ENCODE measurements around the gene LKAAEAR1. TPM values are rescaled to one million over a fixed set of nuclear protein-coding genes. Genes with fewer than 3 reads are reported as not detected.

LKAAEAR1 gene
- total and polyA plus RNA-seq, 2 of the 13 experiments (the other 11 are each of a cell fraction or from before 2014, with no cell fraction given) = not detected

GRCh38 chr20:64062596-64063388 lies 21.4 kb downstream of the LKAAEAR1 start, which contains the start of gene TCEA2 (continued):
- TF ChIP-seq ZNF598 (CRISPR knock-in tag; IDR thresholded peaks at IDR 0.05; ENCODE audit: borderline replicate concordance) = peak; percentile 95; the same call in 1 of the 2 replicates
- TF ChIP-seq ZNF781 (CRISPR knock-in tag; IDR thresholded peaks at IDR 0.05; ENCODE audit: borderline replicate concordance, not compliant biosample characterization) = peak; percentile 90
- TF ChIP-seq ZNF720 (CRISPR knock-in tag; IDR thresholded peaks at IDR 0.05) = 0 out of 2 replicates have a peak, but pooled peaks have one; percentile 54
- TF ChIP-seq NCOA2 (CRISPR knock-in tag; IDR thresholded peaks at IDR 0.05) = peak; percentile 55; the same call in 1 of the 2 replicates
- no peak; the same call in 1 of the 2 replicates for TF ChIP-seq ZNF225 (CRISPR knock-in tag; IDR thresholded peaks at IDR 0.05)
- TF ChIP-seq, protein P1, sequence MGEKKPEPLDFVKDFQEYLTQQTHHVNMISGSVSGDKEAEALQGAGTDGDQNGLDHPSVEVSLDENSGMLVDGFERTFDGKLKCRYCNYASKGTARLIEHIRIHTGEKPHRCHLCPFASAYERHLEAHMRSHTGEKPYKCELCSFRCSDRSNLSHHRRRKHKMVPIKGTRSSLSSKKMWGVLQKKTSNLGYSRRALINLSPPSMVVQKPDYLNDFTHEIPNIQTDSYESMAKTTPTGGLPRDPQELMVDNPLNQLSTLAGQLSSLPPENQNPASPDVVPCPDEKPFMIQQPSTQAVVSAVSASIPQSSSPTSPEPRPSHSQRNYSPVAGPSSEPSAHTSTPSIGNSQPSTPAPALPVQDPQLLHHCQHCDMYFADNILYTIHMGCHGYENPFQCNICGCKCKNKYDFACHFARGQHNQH (CRISPR knock-in tag; IDR thresholded peaks at IDR 0.05) = peak; percentile 87
- TF ChIP-seq ERF (CRISPR knock-in tag; IDR thresholded peaks at IDR 0.05) = peak; percentile 98
- TF ChIP-seq ARID2 (CRISPR knock-in tag; IDR thresholded peaks at IDR 0.05; ENCODE audit: borderline replicate concordance) = no peak
- TF ChIP-seq ZNF331 (CRISPR knock-in tag; IDR thresholded peaks at IDR 0.05) = peak; percentile 87
- TF ChIP-seq, protein P2, sequence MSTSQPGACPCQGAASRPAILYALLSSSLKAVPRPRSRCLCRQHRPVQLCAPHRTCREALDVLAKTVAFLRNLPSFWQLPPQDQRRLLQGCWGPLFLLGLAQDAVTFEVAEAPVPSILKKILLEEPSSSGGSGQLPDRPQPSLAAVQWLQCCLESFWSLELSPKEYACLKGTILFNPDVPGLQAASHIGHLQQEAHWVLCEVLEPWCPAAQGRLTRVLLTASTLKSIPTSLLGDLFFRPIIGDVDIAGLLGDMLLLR (CRISPR knock-in tag; IDR thresholded peaks at IDR 0.05) = peak; percentile 24; the same call in 1 of the 2 replicates
- TF ChIP-seq ZBTB26 (CRISPR knock-in tag; IDR thresholded peaks at IDR 0.05; ENCODE audit: borderline replicate concordance) = peak; percentile 20; the same call in 1 of the 2 replicates
- no peak for TF ChIP-seq SATB2 (CRISPR knock-in tag; IDR thresholded peaks at IDR 0.05)
- TF ChIP-seq ATF1 (CRISPR knock-in tag; IDR thresholded peaks at IDR 0.05) = no peak
- TF ChIP-seq TOE1 (CRISPR knock-in tag; IDR thresholded peaks at IDR 0.05) = peak; percentile 84; the same call in 1 of the 2 replicates
- TF ChIP-seq, protein P3, sequence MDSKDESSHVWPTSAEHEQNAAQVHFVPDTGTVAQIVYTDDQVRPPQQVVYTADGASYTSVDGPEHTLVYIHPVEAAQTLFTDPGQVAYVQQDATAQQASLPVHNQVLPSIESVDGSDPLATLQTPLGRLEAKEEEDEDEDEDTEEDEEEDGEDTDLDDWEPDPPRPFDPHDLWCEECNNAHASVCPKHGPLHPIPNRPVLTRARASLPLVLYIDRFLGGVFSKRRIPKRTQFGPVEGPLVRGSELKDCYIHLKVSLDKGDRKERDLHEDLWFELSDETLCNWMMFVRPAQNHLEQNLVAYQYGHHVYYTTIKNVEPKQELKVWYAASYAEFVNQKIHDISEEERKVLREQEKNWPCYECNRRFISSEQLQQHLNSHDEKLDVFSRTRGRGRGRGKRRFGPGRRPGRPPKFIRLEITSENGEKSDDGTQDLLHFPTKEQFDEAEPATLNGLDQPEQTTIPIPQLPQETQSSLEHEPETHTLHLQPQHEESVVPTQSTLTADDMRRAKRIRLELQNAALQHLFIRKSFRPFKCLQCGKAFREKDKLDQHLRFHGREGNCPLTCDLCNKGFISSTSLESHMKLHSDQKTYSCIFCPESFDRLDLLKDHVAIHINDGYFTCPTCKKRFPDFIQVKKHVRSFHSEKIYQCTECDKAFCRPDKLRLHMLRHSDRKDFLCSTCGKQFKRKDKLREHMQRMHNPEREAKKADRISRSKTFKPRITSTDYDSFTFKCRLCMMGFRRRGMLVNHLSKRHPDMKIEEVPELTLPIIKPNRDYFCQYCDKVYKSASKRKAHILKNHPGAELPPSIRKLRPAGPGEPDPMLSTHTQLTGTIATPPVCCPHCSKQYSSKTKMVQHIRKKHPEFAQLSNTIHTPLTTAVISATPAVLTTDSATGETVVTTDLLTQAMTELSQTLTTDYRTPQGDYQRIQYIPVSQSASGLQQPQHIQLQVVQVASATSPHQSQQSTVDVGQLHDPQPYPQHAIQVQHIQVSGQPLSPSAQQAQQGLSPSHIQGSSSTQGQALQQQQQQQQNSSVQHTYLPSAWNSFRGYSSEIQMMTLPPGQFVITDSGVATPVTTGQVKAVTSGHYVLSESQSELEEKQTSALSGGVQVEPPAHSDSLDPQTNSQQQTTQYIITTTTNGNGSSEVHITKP (CRISPR knock-in tag; IDR thresholded peaks at IDR 0.05; ENCODE audit: low read depth) = peak; percentile 58; the same call in 1 of the 2 replicates
- 0 out of 2 replicates have a peak, but pooled peaks have one; percentile 6 for TF ChIP-seq DPF2 (CRISPR knock-in tag; IDR thresholded peaks at IDR 0.05; ENCODE audit: borderline replicate concordance, low read depth)
- no peak; the same call in 1 of the 2 replicates for TF ChIP-seq NCOA5 (CRISPR knock-in tag; IDR thresholded peaks at IDR 0.05)
- TF ChIP-seq ZNF234 (CRISPR knock-in tag; conservative IDR thresholded peaks at IDR 0.05) = peak; percentile 89
- peak; percentile 90; the same call in 1 of the 2 replicates for TF ChIP-seq RELA (CRISPR knock-in tag; IDR thresholded peaks at IDR 0.05)
- TF ChIP-seq RFX5 (IDR thresholded peaks at IDR 0.05; ENCODE audit: low read depth, low read length) = peak; percentile 45; the same call in 1 of the 2 replicates
- TF ChIP-seq ZNF614 (CRISPR knock-in tag; IDR thresholded peaks at IDR 0.05; ENCODE audit: borderline replicate concordance) = peak; percentile 86; the same call in 1 of the 2 replicates
- TF ChIP-seq YEATS4 (CRISPR knock-in tag; IDR thresholded peaks at IDR 0.05; ENCODE audit: borderline replicate concordance) = peak; percentile 75; the same call in 1 of the 2 replicates
- peak; percentile 91 for TF ChIP-seq ZNF83 (CRISPR knock-in tag; IDR thresholded peaks at IDR 0.05; ENCODE audit: borderline replicate concordance)

Data from HepG2 (cell line).